HG03439 (cell line): ENCODE data around the gene ESF1.
A peak's percentile ranks its signal among the peaks of the same experiment; 100 is the strongest.
"Not testable (repeated sequence)": the region's sequence is repeated elsewhere in the genome, so short reads cannot be mapped to it uniquely, and the experiment has no call there.

Experiments used
- ATAC-seq: cut with Tn5 transposase; IDR thresholded peaks from one replicate; pipeline ENCODE4 v1.9.1; 2021; ENCODE audit warnings: mild to moderate bottlenecking, moderate library complexity; ENCODE audit not compliant: unreplicated experiment

ESF1 gene

DNA sequence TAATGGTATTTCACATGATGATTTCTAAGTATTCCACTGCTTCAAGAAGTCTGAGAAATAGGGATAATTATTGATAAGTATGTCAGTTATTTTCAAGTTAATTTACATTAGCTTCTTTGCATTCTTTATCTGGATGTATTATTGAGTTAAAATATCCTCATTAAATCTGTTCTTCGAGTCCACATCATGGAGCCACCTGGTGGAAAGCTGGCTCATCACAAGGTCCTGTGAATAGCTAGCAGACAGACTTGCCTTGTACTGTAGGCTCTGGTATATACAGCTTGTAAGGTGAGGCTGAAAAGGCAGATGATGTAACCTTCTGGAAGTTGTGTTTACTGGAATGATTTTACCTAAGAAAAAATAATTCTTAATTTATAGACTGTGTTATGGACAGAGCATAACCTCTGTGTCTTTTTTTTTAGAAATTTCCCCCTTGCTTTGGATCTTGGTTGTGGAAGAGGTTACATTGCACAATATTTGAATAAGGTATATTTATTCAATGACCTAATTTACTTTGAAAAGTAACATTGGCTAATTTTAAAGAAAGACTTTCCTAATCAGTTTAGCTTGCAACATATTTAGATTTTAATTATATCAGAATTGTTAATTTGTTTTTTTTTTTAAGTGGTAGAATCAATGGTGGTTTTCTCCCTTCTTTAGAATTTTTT lies 3.6 kb upstream of the ESF1 start:
- ATAC-seq, result no peak

- no peak for ATAC-seq
Measured at GRCh38 chr20:13786143-13786828, 1.6 kb upstream of the ESF1 start.

GRCh38 chr20:13784271-13784892 lies 337 bp downstream of the ESF1 start:
- peak; percentile 17 for ATAC-seq

DNA sequence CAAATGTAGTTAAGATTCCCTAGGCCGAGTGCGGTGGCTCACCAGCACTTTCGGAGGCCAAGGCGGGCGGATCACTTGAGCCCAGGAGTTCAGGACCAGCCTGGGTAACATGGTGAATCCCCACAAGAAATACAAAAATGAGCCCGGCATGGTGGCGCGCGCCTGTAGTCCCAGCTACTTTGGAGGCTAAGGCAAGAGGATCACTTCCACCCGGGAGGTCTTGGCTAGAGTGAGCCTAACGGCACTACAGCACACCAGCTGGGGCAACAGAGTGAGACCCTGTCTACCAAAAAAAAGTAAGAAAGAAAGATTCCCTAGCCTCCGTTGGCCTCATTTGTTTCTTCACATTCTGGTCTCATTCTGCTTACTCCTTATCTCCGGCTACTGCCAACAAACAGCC lies 1.2 kb downstream of the ESF1 start:
- ATAC-seq, result no peak

- peak; percentile 58 for ATAC-seq
Measured at GRCh38 chr20:13778827-13779226, 5.9 kb downstream of the ESF1 start.

- ATAC-seq, result no peak
Measured at GRCh38 chr20:13777171-13777601, 7.5 kb downstream of the ESF1 start.

DNA sequence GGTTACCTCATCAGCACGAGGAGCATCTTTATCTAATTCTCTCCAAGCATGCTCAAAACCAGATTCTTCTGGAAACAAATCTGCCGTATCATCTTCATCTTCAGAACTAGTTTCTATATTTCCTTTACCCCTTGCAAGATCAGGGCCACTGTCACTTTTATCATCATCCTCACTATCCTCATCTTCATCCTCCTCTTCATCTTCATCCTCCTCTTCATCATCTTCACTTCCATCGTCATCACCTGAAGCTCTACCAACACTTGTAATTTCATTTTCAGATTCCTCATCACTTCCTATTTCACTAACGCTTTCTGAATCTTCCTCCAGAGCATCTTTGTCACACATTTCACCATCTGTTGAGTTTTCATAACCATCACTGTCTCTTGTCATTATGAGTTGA lies 8.9 kb downstream of the ESF1 start:
- no peak for ATAC-seq

DNA sequence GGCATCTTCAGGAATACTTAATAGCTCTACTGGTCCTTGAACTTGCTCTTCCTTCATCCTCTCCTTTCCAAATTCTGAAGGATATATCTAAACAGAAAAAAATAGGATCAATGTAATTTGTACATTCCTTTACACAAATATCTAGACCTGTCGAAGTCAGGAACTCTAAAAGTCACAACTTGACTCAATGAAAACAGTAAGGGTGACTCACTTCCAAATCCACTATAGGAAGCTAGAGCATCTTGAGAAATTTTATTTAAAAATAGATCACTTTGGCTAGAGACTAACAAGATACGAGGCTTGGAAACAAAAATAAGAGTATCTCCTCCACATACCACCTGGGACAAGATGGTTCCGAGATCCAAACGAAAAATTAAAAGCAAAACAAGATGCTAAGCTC lies 12.2 kb downstream of the ESF1 start:
- ATAC-seq, result no peak

- ATAC-seq, result no peak
Measured at GRCh38 chr20:13771853-13772453, 12.8 kb downstream of the ESF1 start.

DNA sequence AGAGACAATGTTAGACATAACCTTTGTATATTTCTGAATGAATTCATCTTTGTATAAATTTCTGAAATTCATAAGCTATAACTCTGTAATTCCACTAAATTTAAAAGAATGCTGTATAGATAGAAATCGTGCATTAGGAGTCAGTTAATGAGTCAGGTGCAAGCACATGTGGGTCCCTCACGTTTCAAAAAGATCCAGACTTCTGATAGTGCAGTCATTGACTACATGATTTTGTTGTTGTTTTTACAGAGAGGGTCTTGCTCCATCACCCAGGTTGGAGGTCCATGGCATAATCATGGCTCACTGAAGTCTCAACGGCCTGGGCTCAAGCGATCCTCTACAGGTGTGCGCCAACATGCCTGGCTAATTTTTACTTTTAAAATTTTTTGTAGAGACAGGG lies 14.6 kb downstream of the ESF1 start:
- no peak for ATAC-seq

DNA sequence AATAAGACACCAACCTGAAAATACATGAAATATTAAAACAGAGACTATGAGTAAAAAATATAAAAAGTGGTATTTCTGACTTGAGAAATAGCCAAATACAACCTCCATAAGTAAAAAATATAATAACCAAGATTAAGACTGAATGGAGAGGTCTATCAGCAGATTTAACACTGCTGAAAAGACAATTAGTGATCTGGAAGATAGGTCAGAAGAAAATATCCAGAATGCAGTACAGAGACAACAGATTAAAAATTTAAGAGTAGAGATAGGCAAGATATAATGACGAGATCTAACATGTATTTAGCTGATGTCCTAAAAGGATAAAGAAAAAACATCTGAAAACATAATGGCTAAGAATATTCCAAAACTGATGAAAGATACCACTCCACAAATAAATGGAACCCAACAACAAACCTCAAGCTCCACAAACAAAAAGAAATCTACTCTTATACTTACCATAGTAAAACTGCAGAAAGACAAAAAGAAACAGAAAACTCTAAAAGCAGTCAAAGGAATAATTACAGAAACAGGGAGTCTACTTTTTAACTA lies 18.8 kb downstream of the ESF1 start:
- ATAC-seq, result no peak

- no peak for ATAC-seq
Measured at GRCh38 chr20:13765299-13765698, 19.4 kb downstream of the ESF1 start.

GRCh38 chr20:13760451-13760946 lies 24.2 kb downstream of the ESF1 start:
- not testable (repeated sequence) for ATAC-seq

DNA sequence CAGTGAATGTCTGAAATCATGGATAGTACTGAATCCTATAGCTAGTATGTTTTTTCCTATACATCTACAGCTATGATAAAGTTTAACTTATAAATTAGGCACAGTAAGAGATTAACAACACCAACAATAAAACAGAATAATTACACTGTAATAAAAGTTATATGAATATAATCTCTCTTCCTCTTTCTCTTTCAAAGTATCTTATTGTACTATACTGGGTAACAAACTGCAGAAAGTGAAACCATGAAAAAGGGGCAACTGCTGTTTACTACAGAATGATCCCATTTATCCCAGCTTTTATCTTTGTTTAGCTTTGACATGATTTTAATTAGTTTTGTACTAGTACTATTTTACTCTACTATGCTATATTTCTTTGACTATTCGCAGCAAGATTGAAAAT lies 25.8 kb downstream of the ESF1 start:
- ATAC-seq, result no peak

GRCh38 chr20:13756551-13756950 lies 28.2 kb downstream of the ESF1 start:
- ATAC-seq, result no peak

- no peak for ATAC-seq
Measured at GRCh38 chr20:13755809-13756208, 28.9 kb downstream of the ESF1 start.

DNA sequence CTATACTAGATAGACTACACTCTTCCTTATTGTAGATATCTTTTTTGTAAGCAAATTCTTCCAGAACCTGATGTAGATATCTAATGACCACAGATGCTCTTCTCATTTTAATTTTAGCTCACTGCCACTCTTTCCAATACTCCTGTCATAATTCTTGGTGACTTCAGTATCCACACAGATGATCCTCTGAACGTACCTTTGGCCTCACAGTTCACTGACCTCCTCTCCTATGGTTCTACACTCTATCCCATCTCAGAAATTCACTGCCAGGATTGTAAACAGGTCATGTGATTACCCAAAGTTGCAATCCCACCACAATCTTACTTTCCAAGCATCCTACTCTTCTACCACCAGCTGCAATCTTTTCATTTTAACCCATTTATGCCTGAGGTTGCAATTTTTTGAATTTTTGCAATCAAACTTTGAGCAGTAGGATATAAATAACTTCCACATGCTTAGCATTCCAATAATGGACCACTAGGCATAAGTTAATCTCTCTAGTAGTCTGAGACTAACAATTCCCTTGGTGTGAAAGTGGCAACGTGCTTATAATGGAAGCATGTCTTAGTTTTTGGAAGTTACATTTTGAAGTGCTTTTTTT lies 31.2 kb downstream of the ESF1 start:
- ATAC-seq, result no peak

GRCh38 chr20:13749811-13750210 lies 34.9 kb downstream of the ESF1 start:
- no peak for ATAC-seq

DNA sequence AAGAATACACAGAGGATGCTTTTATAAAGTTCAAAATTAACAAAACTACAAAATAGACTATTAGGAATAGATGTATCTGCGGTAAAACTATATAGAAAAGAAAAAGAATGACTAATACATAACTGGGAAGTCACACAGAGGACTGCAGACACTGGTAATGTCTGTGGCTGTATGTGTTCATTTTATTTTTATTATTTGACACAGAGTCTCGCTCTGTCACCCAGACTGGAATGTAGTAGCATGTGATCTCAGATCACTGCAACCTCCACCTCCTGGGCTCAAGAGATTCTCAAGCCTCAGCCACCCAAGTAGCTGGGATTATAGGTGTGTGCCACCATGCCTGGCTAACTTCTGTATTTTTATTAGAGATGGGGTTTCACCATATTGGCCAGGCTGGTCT lies 38.9 kb downstream of the ESF1 start:
- ATAC-seq, result no peak

DNA sequence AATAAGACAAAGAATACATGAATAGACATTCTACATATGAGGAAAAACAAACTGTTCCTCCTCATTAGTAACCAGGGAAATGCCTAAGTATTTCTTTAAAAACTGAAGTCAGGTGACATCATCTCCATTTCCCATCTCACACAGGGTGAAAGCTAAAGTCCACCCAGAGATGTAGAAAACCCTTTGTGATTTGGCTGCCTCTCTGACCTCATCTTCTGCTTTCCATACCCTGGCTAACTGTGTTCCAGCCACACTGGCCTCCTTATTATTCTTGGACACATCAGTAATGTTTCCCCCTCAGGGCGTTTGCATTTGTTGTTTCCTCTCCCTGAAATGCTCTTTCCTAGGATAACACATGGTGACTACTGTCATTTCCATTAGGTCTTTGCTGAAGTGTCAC lies 40.4 kb downstream of the ESF1 start:
- no peak for ATAC-seq

- ATAC-seq, result no peak
Measured at GRCh38 chr20:13741879-13742278, 42.8 kb downstream of the ESF1 start.
